Lung microvascular endothelial cell (primary cell): ENCODE data around the gene PDE2A. TPM values are rescaled to one million over a fixed set of nuclear protein-coding genes. Genes with fewer than 3 reads are reported as not detected.

Experiments
- DNase-seq, 2 donors: peaks; one replicate each; pipeline versions ENCODE4 v3.0.0 to v3.0.0-alpha.2; 2010; ENCODE audit warnings: low read depth in 2 of 2
- total RNA-seq: library from RNA; depleted of rRNA; stranded (reverse); fragments of >200 nt; gene quantifications from 2 replicates; pipeline ENCODE4 v1.2.1, GENCODE V29; 2014

The PDE2A gene
- total RNA-seq, 1 donor from 2014 or later, result 415 TPM

- DNase-seq, result no peak
Observed at GRCh38 chr11:72552399-72552910, 121.8 kb downstream of the PDE2A start.

GRCh38 chr11:72551571-72551970 is 122.7 kb downstream of the PDE2A start:
- no peak for DNase-seq

- DNase-seq, result no peak
Observed at GRCh38 chr11:72548463-72548862, 125.8 kb downstream of the PDE2A start.

GRCh38 chr11:72546866-72547265 is 127.4 kb downstream of the PDE2A start:
- no peak for DNase-seq

GRCh38 chr11:72544589-72544988 is 129.6 kb downstream of the PDE2A start:
- no peak for DNase-seq

GRCh38 chr11:72543849-72544542 is 130.2 kb downstream of the PDE2A start:
- no peak for DNase-seq

GRCh38 chr11:72541257-72541974 is 132.8 kb downstream of the PDE2A start:
- no peak for DNase-seq

- DNase-seq, result no peak
Observed at GRCh38 chr11:72537051-72537450, 137.2 kb downstream of the PDE2A start.

GRCh38 chr11:72535194-72535547 is 139.1 kb downstream of the PDE2A start:
- DNase-seq, result no peak

- DNase-seq, result no peak
Observed at GRCh38 chr11:72534371-72535193, 139.6 kb downstream of the PDE2A start.

GRCh38 chr11:72529068-72529467 is 145.2 kb downstream of the PDE2A start:
- peak in 1 of 2 donors; percentile 34 for DNase-seq

GRCh38 chr11:72528121-72528520 is 146.1 kb downstream of the PDE2A start:
- no peak for DNase-seq

Other genes with a start within 250 kb of the PDE2A start
- 22.2 and 24.2 TPM in 2 replicates for gene CLPB, start 239.9 kb downstream of the PDE2A start, total RNA-seq
- gene ARAP1, start 78.0 kb upstream of the PDE2A start, total RNA-seq, result 72.1 and 76.8 TPM in 2 replicates
- 47.5 and 90.5 TPM in 2 replicates for gene STARD10, start 119.6 kb upstream of the PDE2A start, total RNA-seq
- gene ATG16L2, start 140.0 kb upstream of the PDE2A start, total RNA-seq, result 3.5 and 5.2 TPM in 2 replicates